H7 (cell line): Measurements from ENCODE around the gene WNT7B. TPM values are rescaled to one million over a fixed set of nuclear protein-coding genes. Genes with fewer than 3 reads are reported as not detected.

Experiments
- DNase-seq: peaks from one replicate; pipeline ENCODE4 v3.0.0; 2012
- H3K27me3 ChIP-seq: 2 replicates; pipeline ENCODE4 v1.6.0; 2011; ENCODE audit warnings: mild to moderate bottlenecking, low read length; ENCODE audit not compliant: control insufficient read depth, insufficient read depth
- H3K36me3 ChIP-seq: replicated peaks from 2 replicates; pipeline ENCODE4 v1.5.1; 2011; ENCODE audit warnings: low read length; ENCODE audit not compliant: control insufficient read depth, insufficient read depth
- H3K4me3 ChIP-seq: 2 replicates; pipeline ENCODE4 v1.5.1; 2011; ENCODE audit warnings: low read depth, mild to moderate bottlenecking, control low read depth, low read length, moderate library complexity; ENCODE audit not compliant: insufficient read depth
- total RNA-seq: library from RNA; depleted of rRNA; stranded (reverse); fragments of >200 nt; shearing (Covaris generic); gene quantifications from 2 replicates; pipeline ENCODE4 v1.2.3, GENCODE V29; 2014

Gene WNT7B
- total RNA-seq, 1 experiment from 2014 or later: 0.10 TPM

- no peak for DNase-seq
- Histone ChIP-seq H3K27me3 (no peaks in the 10 kb centered on the region), H3K36me3 (no peaks in the 10 kb centered on the region), H3K4me3 (no peak overlapping the region)
Measured at GRCh38 chr22:45993841-45994240, 16.9 kb upstream of the WNT7B start.

DNA sequence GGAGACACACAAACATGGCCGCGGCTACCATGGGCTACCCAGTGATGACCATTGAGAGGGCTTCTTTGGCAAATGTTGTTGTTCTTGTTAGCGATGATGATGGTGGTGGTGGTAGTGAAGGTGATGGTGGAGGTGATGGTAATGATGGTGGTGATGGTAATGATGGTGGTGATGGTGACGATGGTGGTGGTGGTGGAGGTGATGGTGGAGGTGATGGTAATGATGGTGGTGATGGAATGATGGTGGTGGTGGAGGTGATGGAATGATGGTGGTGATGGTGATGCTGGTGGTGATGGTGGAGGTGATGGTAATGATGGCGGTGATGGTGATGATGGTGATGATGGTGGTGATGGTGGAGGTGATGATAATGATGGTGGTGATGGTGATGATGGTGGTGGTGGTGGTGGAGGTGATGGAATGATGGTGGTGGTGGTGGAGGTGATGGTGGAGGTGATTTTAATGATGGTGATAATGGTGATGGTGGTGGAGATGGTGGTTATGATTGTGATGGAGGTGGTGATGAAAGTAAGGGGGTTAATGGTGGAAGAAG lies 16.3 kb upstream of the WNT7B start:
- Histone ChIP-seq H3K4me3 (no peak overlapping the region), H3K27me3 (no peaks in the 10 kb centered on the region), H3K36me3 (no peaks in the 10 kb centered on the region)
- DNase-seq: no peak

DNA sequence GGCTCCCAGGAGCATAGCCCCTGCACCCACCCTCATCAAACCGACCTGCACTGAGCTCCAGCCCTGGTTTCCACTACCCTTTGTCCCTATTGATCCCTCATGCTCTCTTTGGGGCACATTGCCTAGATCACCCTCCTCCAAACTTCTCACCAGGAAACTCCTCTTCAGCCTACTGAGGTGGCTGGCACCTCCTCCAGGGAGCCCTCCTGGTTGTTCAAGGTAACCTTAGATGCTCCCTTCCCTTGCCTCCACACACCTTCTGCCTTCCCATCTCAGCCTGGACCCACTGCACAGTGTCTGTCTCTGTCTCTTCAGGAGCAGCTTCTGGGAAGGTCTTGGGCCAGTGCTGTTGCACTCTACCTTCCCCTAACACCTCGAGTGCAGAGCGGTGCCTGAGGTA lies 15.8 kb upstream of the WNT7B start:
- no peak for DNase-seq
- Histone ChIP-seq H3K27me3 (no peaks in the 10 kb centered on the region), H3K4me3 (no peak overlapping the region), H3K36me3 (no peaks in the 10 kb centered on the region)

- no peaks in the 10 kb centered on the region for H3K27me3 ChIP-seq
- no peak for DNase-seq
- H3K4me3 ChIP-seq: no peak overlapping the region
- H3K36me3 ChIP-seq: no peaks in the 10 kb centered on the region
Measured at GRCh38 chr22:45991098-45991497, 14.1 kb upstream of the WNT7B start.

DNA sequence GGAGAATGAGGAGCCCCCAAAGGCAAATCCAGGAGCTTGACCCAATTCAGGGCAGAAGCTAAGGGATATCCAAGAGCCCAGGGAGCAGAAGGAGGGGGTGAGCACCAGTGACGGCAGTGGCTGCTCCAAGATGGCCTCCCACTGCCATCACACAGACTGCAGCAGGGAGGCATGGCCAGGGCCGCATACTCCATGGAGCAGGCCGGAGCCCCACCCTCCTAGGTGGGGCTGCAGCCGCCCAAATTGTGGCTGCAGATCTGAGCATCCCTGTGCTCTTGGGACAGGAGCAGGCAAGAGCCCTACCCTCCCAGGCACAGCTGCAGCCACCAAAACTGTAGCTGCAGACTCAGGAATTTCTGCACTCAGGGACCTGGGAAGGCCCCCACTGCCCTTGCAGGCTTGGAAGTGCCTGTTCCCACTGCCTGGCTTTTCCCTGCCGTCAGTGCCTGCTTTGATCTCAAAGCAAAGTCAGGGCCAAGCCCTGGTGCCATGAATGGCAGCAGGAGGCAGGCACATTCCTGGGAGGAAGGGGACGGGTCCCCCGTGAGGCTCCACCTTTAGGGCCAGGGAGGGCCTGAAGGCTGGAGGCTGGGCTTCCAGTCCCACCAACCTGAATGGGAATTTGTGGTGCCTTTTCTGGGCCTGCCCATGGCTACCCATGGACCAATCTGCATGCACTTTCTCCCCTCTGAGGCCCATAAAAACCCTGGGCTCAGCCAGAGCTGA lies 10.3 kb upstream of the WNT7B start:
- Histone ChIP-seq H3K36me3 (no peaks in the 10 kb centered on the region), H3K4me3 (no peak overlapping the region), H3K27me3 (no peaks in the 10 kb centered on the region)
- DNase-seq: peak; percentile 78

- no peak for DNase-seq
- H3K4me3 ChIP-seq: no peak overlapping the region
- H3K36me3 ChIP-seq: no peaks in the 10 kb centered on the region
- peaks cover under 1% of the 10 kb centered on the region; the same call in 1 of the 2 replicates for H3K27me3 ChIP-seq
Measured at GRCh38 chr22:45984316-45984916, 7.5 kb upstream of the WNT7B start.

DNA sequence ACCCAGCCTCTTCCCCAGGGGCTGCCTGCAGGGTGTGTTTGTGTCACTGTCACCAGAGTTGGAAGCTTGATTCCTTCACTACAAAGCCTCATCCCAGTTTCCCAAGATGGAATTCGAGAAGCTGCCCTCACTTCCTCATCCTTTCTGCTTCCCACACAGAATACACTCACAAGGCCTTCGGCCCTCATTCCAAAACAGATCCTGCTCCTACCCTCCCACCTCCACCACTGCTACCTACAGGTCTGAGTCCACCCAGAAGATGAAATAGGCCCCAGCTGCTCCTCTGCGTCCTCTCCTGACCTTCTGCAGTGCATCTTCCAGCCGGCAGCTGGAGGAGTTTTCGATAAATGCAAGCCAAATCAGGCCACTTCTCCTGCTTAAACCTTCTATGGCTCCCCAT lies 6.8 kb upstream of the WNT7B start:
- DNase-seq: no peak

GRCh38 chr22:45980761-45981160 lies 3.8 kb upstream of the WNT7B start:
- DNase-seq: no peak
- H3K4me3 ChIP-seq: no peak overlapping the region
- no peaks in the 10 kb centered on the region for H3K36me3 ChIP-seq
- H3K27me3 ChIP-seq: peaks cover 27% of the 10 kb centered on the region

More for the DNA sequence above, 6.8 kb upstream of the WNT7B start:
- H3K36me3 ChIP-seq: no peaks in the 10 kb centered on the region
- H3K27me3 ChIP-seq: peaks cover 3% of the 10 kb centered on the region
- H3K4me3 ChIP-seq: no peak overlapping the region

- Histone ChIP-seq H3K27me3 (peaks cover 33% of the 10 kb centered on the region), H3K36me3 (no peaks in the 10 kb centered on the region), H3K4me3 (no peak overlapping the region)
- no peak for DNase-seq
Measured at GRCh38 chr22:45980268-45980570, 3.3 kb upstream of the WNT7B start.

- peaks cover 52% of the 10 kb centered on the region for H3K27me3 ChIP-seq
- DNase-seq: peak; percentile 79
- H3K4me3 ChIP-seq: no peak overlapping the region; the same call in 1 of the 2 replicates
- no peaks in the 10 kb centered on the region for H3K36me3 ChIP-seq
Measured at GRCh38 chr22:45978275-45978713, 1.3 kb upstream of the WNT7B start.

- peaks cover 58% of the 10 kb centered on the region for H3K27me3 ChIP-seq
Measured at GRCh38 chr22:45977551-45978274, 751 bp upstream of the WNT7B start.

DNA sequence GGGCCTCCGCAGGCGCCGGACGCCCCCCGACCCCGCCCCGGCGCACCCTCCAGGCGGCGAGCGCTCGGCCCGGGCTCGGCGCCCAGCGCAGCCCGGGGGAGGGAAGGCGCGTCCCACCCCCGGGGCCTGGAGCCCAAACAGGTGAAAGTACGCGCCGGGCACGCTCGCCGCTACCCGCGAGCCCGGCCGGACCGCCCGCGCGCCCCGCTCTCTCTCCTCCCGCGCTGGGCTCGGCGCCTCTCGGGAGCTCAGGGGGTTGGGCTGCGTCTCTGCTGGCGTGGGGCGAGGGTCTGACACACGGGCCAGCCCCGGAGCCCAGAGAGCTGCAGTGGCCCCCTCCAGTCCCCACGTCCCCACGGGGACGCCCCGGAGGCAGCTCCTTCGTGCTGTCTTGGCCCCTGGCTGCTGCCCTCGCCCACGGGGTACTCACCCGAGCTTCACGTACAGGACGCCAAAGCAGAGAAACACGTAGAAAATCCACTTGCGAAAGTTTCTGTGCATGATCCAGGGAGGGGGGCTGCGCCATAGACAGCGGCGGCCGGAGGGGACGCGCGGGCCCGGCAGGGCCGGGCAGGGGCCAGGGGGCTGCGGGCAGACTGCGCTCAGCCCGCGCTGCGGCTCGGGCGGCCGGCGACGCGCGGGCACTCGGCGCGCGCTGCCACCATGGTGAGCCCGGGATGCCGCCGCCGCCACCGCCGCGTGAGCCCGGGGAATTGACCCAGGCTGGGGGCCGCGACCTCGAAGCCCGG lies 534 bp downstream of the WNT7B start:
- peak; percentile 76 for DNase-seq
- Histone ChIP-seq H3K27me3 (peaks cover 70% of the 10 kb centered on the region), H3K4me3 (peak overlapping the region; percentile 33), H3K36me3 (no peaks in the 10 kb centered on the region)

More at GRCh38 chr22:45977551-45978274, 751 bp upstream of the WNT7B start:
- DNase-seq: peak; percentile 65
- no peak overlapping the region; the same call in 1 of the 2 replicates for H3K4me3 ChIP-seq
- H3K36me3 ChIP-seq: no peaks in the 10 kb centered on the region

DNA sequence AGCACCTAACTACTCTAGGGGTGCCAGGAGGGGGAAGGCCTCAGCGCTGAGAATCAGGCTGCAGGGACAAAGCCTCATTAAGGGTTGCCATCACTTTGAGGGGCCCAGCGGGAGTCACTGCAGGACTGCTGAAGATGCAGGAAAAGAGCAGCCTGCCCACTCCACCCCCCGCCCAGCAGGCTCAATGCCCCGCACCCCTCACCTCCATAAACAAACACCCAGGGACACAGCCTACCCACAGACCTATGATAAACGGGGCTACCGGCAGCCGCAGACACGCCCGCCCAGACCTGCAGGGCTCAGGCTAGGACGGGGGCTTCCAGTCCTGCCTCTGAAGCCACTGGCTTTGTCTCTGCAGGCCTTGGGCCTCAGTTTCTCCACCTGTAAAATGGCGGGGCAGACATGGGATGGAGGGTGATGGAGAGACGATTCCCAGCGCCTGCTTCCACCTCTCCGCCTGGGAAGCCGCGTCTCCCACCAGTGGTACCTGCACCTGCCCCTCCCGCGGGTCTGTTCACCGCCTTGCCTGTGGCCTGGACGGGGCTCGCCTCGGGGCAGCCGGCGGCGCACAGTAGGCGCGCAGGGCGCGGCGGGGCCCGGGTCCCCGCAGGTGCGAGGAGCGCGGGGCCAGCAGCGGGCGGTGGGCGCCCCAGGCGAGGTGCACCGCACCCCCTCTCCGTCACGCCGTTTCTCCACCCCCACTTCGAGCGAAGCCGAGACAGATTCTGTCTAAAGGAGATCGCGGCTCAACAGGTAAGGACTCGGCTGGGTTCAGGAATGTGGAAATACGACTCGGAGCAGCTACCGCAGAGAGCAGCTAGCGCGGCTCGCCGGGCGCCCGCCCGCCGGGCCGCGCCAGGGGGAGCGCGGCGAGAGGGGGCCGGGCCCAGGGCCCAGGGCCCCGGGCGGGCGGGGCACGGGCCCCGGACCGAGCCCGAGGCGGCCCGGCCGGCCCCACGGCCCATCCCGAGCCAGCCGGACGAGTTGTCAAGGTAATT lies 1.5 kb downstream of the WNT7B start:
- Histone ChIP-seq H3K27me3 (peaks cover 79% of the 10 kb centered on the region), H3K4me3 (no peak overlapping the region), H3K36me3 (no peaks in the 10 kb centered on the region)
- peak; percentile 81 for DNase-seq
